H1 (cell line): ENCODE measurements around the gene PRSS36. TPM values are rescaled to one million over a fixed set of nuclear protein-coding genes. Genes with fewer than 3 reads are reported as not detected.

Source experiments
- BACH1 ChIP-seq: IDR thresholded peaks from 2 replicates; pipeline ENCODE4 v1.6.1; 2012; ENCODE audit warnings: low read length, improper control_type of control experiment
- CBX5 ChIP-seq: fragments of 300-800, 300-1000 bp; sonication (generic); IDR thresholded peaks from 2 replicates; pipeline ENCODE4 v1.7.1; 2016; ENCODE audit warnings: antibody characterized with exemption, low read length, low read depth
- CHD1 ChIP-seq: IDR thresholded peaks from 2 replicates; pipeline ENCODE4 v1.6.1; 2012; ENCODE audit warnings: low read depth, low read length, improper control_type of control experiment
- CTBP2 ChIP-seq: IDR thresholded peaks from 2 replicates; pipeline ENCODE4 v1.7.0; 2011; ENCODE audit warnings: borderline replicate concordance, mild to moderate bottlenecking, moderate library complexity, mixed read lengths, low read length; ENCODE audit not compliant: insufficient read depth, insufficient read length
- EGR1 ChIP-seq: IDR thresholded peaks from 2 replicates; pipeline ENCODE4 v1.6.1; 2011; ENCODE audit warnings: low read depth, low read length, borderline replicate concordance
- EZH2 ChIP-seq: fragments of 200-600 bp; sonication (generic); IDR thresholded peaks from 2 replicates; pipeline ENCODE4 v1.7.1; 2012; ENCODE audit warnings: low read depth, mild to moderate bottlenecking, moderate library complexity, low read length, inconsistent platforms; ENCODE audit not compliant: severe bottlenecking
- GABPA ChIP-seq: IDR thresholded peaks from 2 replicates; pipeline ENCODE4 v1.6.1; 2011; ENCODE audit warnings: mild to moderate bottlenecking, low read length, moderate library complexity, borderline replicate concordance; ENCODE audit not compliant: insufficient read depth
- JUN ChIP-seq: IDR thresholded peaks from 2 replicates; pipeline ENCODE4 v1.6.1; 2011; ENCODE audit warnings: low read depth, mild to moderate bottlenecking, improper control_type of control experiment, low read length
- KDM4A ChIP-seq: IDR thresholded peaks from one replicate; pipeline ENCODE4 v1.7.1; 2012; ENCODE audit warnings: low read depth, mild to moderate bottlenecking, moderate library complexity, low read length, inconsistent platforms; ENCODE audit not compliant: severe bottlenecking
- NRF1 ChIP-seq: IDR thresholded peaks from 2 replicates; pipeline ENCODE4 v1.6.1; 2011; ENCODE audit warnings: mild to moderate bottlenecking, low read depth, low read length, improper control_type of control experiment
- PHF8 ChIP-seq: fragments of 200-600 bp; sonication (generic); conservative IDR thresholded peaks from 2 replicates; pipeline ENCODE4 v1.7.1; 2012; ENCODE audit warnings: low read depth, mild to moderate bottlenecking, inconsistent platforms, low read length, moderate library complexity
- RAD21 ChIP-seq, 2 experiments: IDR thresholded peaks in 1 of 2; conservative IDR thresholded peaks in 1 of 2; 2 replicates each; pipeline ENCODE4 v1.6.1; 2011; ENCODE audit warnings: low read depth in 2 of 2, low read length in 2 of 2, improper control_type of control experiment in 1 of 2, inconsistent platforms in 1 of 2, mild to moderate bottlenecking in 1 of 2, moderate library complexity in 1 of 2
- RXRA ChIP-seq: IDR thresholded peaks from 2 replicates; pipeline ENCODE4 v1.6.1; 2011; ENCODE audit warnings: low read depth, mild to moderate bottlenecking, low read length, moderate library complexity; ENCODE audit not compliant: insufficient read depth
- SAP30 ChIP-seq: fragments of 300-600 bp; sonication (generic); IDR thresholded peaks from 2 replicates; pipeline ENCODE4 v1.7.1; 2012; ENCODE audit warnings: low read length, moderate library complexity, mild to moderate bottlenecking, inconsistent platforms; ENCODE audit not compliant: insufficient read depth, insufficient replicate concordance
- SIRT6 ChIP-seq: IDR thresholded peaks from one replicate; pipeline ENCODE4 v1.7.1; 2012; ENCODE audit warnings: low read length, inconsistent platforms
- SIX5 ChIP-seq: IDR thresholded peaks from 2 replicates; pipeline ENCODE4 v1.6.1; 2011; ENCODE audit warnings: mild to moderate bottlenecking, low read depth, low read length
- SP1 ChIP-seq: IDR thresholded peaks from 2 replicates; pipeline ENCODE4 v1.6.1; 2011; ENCODE audit warnings: low read depth, low read length
- SP2 ChIP-seq: IDR thresholded peaks from 2 replicates; pipeline ENCODE4 v1.6.1; 2012; ENCODE audit warnings: mild to moderate bottlenecking, low read length, inconsistent platforms
- SUZ12 ChIP-seq: fragments of 200-600 bp; sonication (generic); IDR thresholded peaks from 2 replicates; pipeline ENCODE4 v1.6.1; 2012; ENCODE audit warnings: mild to moderate bottlenecking, inconsistent platforms, low read length, moderate library complexity, mixed read lengths
- TAF1 ChIP-seq: IDR thresholded peaks from 2 replicates; pipeline ENCODE4 v1.6.1; 2011; ENCODE audit warnings: mild to moderate bottlenecking, low read depth, low read length
- TCF12 ChIP-seq: IDR thresholded peaks from 2 replicates; pipeline ENCODE4 v1.6.1; 2011; ENCODE audit warnings: low read depth, mild to moderate bottlenecking, low read length
- YY1 ChIP-seq: IDR thresholded peaks from 2 replicates; pipeline ENCODE4 v1.6.1; 2011; ENCODE audit warnings: low read depth, mild to moderate bottlenecking, low read length
- polyA plus RNA-seq, 7 experiments: library from polyadenylated mRNA; depleted of rRNA in 3 of 7; stranded (reverse) in 5 of 7; unstranded in 2 of 7; fragments of >200 nt in 5 of 7; fragments of 200-250 nt in 2 of 7; gene quantifications; 1 replicate in 5 of 7; 2 replicates in 1 of 7; 4 replicates in 1 of 7; pipeline versions ENCODE4 v1.2.1 to v1.2.3, GENCODE V29; 2011 to 2013; ENCODE audit warnings: missing spikeins in 2 of 7, mixed read lengths in 2 of 7
- total RNA-seq: library from RNA; stranded (reverse); fragmentation: NEBNext Ultra II Directional; extraction: Animal tissue kit (Norgen Biotek cat#: 25700); gene quantifications from 2 replicates; pipeline ENCODE4 v1.2.1, GENCODE V29; 2021

The PRSS36 gene
- total and polyA plus RNA-seq, 2 of the 8 experiments (the other 6 are each of a cell fraction or from before 2014, with no cell fraction given), result 1.3 to 1.9 TPM

DNA sequence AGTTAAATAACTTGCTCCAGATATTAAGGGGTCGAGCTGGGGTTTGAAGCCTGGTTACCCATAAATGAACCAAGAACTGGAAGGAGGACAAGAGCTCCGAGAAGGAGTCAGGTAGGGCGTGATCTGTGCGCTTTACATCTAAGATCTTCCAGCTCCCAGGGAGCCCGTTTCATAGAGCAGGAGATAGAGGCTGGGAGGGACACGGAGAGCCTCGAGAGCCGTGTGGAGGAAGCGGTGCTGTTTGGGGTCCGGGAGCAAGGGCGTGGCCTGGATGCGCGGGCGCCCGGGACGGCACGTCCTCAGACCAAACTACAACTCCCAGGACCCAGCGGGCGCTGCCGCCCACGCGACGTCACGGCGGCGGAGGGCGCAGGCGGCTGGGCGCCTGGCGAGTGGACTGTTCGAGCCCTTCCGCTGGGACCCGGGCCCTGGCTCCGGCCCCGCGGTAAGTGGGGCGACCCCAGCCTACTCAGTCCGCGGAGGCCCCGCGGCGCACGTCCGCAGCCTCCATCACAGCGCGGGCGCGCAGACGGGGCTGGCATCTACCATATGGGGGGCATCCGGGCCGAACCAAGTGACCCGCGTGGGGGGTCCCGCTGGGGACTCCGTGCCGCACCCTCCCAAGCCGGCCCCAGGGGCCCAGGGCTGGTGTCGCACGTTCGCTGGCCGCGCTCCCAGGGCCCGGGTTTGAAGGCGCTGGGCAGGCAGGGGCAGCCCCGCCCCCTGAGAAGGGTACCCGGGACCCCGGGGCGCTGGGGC is 41.7 kb downstream of the PRSS36 start, which contains the start of gene BCKDK (continued):
- TF ChIP-seq SP2, result no peak
- peak; percentile 74; the same call in 1 of the 2 replicates for TF ChIP-seq BACH1
- peak; percentile 56 for TF ChIP-seq PHF8
- no peak for TF ChIP-seq CBX5
- TF ChIP-seq SP1, result no peak
- TF ChIP-seq TAF1, result no peak
- TF ChIP-seq NRF1, result no peak
- TF ChIP-seq CHD1, result no peak
- TF ChIP-seq SIRT6, result no peak
- peak; percentile 87 for TF ChIP-seq KDM4A
- peak; percentile 53; the same call in 1 of the 2 replicates for TF ChIP-seq YY1
- no peak for TF ChIP-seq SUZ12
- TF ChIP-seq TCF12, result no peak
- no peak for TF ChIP-seq JUN
- TF ChIP-seq RAD21 (IDR thresholded peaks at IDR 0.05 in 1 of 2, conservative IDR thresholded peaks at IDR 0.05 in 1 of 2; ENCODE audit: low read depth in 2 of 2, low read length in 2 of 2), result no peak
- peak; percentile 52; the same call in 1 of the 2 replicates for TF ChIP-seq GABPA
- no peak for TF ChIP-seq RXRA
- peak; percentile 59 for TF ChIP-seq SIX5
- TF ChIP-seq EGR1, result peak; percentile 97
- TF ChIP-seq EZH2, result no peak
- TF ChIP-seq CTBP2, result no peak
- TF ChIP-seq SAP30, result no peak
- TF ChIP-seq, all 59 proteins: peak for 12
